Activated CD8-positive, alpha-beta T cell treated with anti-CD3 and anti-CD28 coated beads for 36 hours (primary cell): ENCODE measurements around the gene TMPO. TPM values are rescaled to one million over a fixed set of nuclear protein-coding genes. Genes with fewer than 3 reads are reported as not detected.
"Not testable (repeated sequence)": the region's sequence is repeated elsewhere in the genome, so short reads cannot be mapped to it uniquely, and the experiment has no call there.

Experiments
- ATAC-seq: fragments of 200-7000 bp; cut with Tn5 transposase; one replicate; pipeline ENCODE4 v1.10.0; 2021; ENCODE audit warnings: mild to moderate bottlenecking, moderate library complexity
- CTCF ChIA-PET: fragments of 350-600 bp; sonication (Branson Sonifier 250); formaldehyde crosslinking; loops from one replicate; lab custom pipeline; 2021; ENCODE audit warnings: antibody characterized with exemption; lab: Charles Lee
- POLR2A ChIA-PET: fragments of 350-600 bp; sonication (Branson Sonifier 250); formaldehyde crosslinking; loops from one replicate; lab custom pipeline; 2021; ENCODE audit warnings: antibody characterized with exemption; lab: Charles Lee
- DNase-seq: peaks from one replicate; pipeline ENCODE4 v3.0.0-alpha.2; 2020
- H3K27ac Mint-ChIP-seq: one replicate; pipeline ENCODE4 v1.8.0; 2021; ENCODE audit warnings: mild to moderate bottlenecking, mixed read lengths
- H3K27me3 Mint-ChIP-seq: one replicate; pipeline ENCODE4 v1.8.0; 2021; ENCODE audit warnings: mixed read lengths
- H3K36me3 Mint-ChIP-seq: one replicate; pipeline ENCODE4 v1.8.0; 2021; ENCODE audit warnings: low read depth, mixed read lengths
- H3K4me1 Mint-ChIP-seq: one replicate; pipeline ENCODE4 v1.8.0; 2021; ENCODE audit warnings: low read depth, mixed read lengths
- H3K4me3 Mint-ChIP-seq: one replicate; pipeline ENCODE4 v1.8.0; 2021; ENCODE audit warnings: mild to moderate bottlenecking, moderate library complexity, mixed read lengths
- H3K9me3 Mint-ChIP-seq: one replicate; pipeline ENCODE4 v1.8.0; 2021; ENCODE audit warnings: mixed read lengths
- CTCF ChIP-seq: fragments of 200-600 bp; IDR thresholded peaks from one replicate; pipeline ENCODE4 v1.8.0; 2022; ENCODE audit warnings: antibody characterized with exemption, mild to moderate bottlenecking
- intact Hi-C: fragments of 100-400 bp; cut with micrococcal nuclease; formaldehyde crosslinking; loops from one replicate; pipeline ENCODE4 v1.10.0; 2022
- total RNA-seq, 2 experiments: library from RNA; stranded (reverse); gene quantifications; one replicate each; pipeline ENCODE4 v1.2.3, GENCODE V29; 2021

Gene TMPO
- total RNA-seq, 2 experiments from 2014 or later: 324 to 328 TPM

DNA sequence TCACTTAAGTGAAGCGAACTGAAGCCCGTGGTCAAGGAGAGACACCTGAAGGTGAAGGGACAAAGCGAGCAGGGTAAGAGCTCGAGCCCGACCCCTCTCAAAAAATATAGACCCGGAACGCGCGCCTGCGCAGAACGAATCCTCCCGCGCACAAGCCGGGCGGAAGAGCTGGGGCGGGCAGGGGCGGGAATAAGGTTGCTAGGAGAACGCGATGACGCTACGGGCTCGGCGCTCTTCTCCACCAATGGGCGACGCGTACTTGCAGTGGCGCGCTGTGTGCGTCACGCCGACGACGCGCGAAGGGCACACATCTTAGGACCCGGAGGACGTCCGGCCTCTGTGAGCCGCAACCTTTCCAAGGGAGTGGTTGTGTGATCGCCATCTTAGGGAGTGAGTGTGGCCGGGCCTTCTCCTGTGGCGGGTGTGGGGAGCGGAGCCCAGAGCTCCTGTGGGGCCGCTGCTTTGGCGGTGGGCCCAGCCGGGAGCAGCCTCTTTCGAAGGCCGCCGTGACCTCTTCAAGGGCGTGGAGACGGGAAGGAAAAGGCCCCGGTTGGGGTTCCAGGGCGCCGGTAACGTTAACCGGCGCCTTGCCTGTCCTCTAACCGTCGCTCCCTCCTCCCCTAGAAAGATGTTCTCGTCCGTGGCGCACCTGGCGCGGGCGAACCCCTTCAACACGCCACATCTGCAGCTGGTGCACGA lies 78.1 kb downstream of the TMPO start, which contains the start of gene SLC25A3:
Gene SLC25A3, plus strand, starts transcription at position 336 of the 699 bp plus-strand sequence. Its CDS starts 293 bp downstream, at position 629.
- H3K4me3 Mint-ChIP-seq: peak within 1 kb of the TSS; percentile 98
- no peaks in the 10 kb centered on the region for H3K9me3 Mint-ChIP-seq
- intact Hi-C loops: loop anchor here (2.0 to 5.0 kb wide), 2 partner anchors 51 to 76 kb away; partner anchors contain the start of genes APAF1, IKBIP and TMPO
- peaks cover 44% of the 10 kb centered on the region for H3K36me3 Mint-ChIP-seq
- H3K27me3 Mint-ChIP-seq: no peaks in the 10 kb centered on the region
- peaks cover 28% of the 10 kb centered on the region for H3K4me1 Mint-ChIP-seq
- DNase-seq (peak; percentile 94), ATAC-seq (peak; percentile 97)
- ChIA-PET POLR2A (interaction anchor here (0.6 to 5.3 kb wide), 24 partner anchors 9 to 196 kb away, joined by 3 to 70 read pairs (median 4); partner anchors contain the start of genes APAF1, IKBIP and TMPO), CTCF (interaction anchor here (0.7 to 6.6 kb wide), 5 partner anchors 12 to 103 kb away, joined by 3 to 42 read pairs (median 5); no protein-coding TSS in a partner anchor)
- no peak for TF ChIP-seq CTCF
- H3K27ac Mint-ChIP-seq: peak within 1 kb of the TSS; percentile 97

DNA sequence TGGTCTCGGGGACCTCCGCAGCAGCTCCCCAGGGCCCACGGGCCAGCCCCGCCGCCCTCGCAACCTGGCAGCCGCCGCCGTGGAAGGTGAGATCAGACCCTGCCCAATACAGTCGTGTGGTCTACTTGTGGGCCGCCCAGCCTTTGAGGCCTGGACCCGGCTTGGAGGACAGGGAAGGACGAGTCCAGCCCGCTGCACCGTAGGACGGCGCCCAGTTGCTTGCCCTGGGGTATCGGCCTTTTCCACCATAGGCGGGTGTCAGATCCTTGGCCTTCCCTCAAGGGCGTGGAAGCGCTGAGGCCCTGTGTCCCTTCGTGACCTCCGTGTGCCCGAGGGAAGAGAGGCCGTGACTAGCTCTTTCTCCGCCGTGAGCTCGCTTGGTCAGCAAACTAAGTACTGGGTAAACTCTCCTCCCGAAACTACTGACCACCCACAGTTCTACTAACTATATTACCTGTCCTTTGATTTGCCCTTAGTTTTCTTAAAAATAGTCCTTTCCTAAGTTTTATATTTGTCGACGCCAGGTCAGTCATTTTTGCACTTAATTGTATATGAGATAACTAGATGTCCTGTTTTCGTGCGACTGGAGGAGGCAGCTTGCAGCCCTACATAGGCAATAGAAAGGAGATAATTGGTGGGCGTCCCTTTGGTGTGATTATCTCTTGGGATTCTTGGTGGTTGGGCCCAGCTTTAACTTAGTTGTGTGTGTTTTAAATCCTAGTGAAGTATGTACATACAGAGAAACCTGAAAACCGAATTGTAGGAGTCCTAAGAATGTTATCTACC lies 78.9 kb downstream of the TMPO start:
- ATAC-seq: peak; percentile 2
- Mint-ChIP-seq H3K27me3 (no peaks in the 10 kb centered on the region), H3K27ac (peak overlapping the region; percentile 97), H3K4me3 (peak overlapping the region; percentile 98), H3K4me1 (peaks cover 28% of the 10 kb centered on the region), H3K36me3 (peaks cover 47% of the 10 kb centered on the region), H3K9me3 (no peaks in the 10 kb centered on the region)
- intact Hi-C loops: loop anchor here (2.0 to 5.0 kb wide), 2 partner anchors 51 to 77 kb away; partner anchors contain the start of genes APAF1, IKBIP and TMPO
- ChIA-PET POLR2A (interaction anchor here (0.8 to 5.3 kb wide), 23 partner anchors 9 to 197 kb away, joined by 3 to 70 read pairs (median 4); partner anchors contain the start of genes APAF1, IKBIP and TMPO), CTCF (interaction anchor here (0.7 to 6.6 kb wide), 7 partner anchors 21 to 103 kb away, joined by 3 to 42 read pairs (median 4); no protein-coding TSS in a partner anchor)
- TF ChIP-seq CTCF: no peak
- DNase-seq: no peak

- ATAC-seq (no peak), DNase-seq (peak; percentile 62)
- POLR2A ChIA-PET: interaction anchor here (0.6 to 5.3 kb wide), 9 partner anchors 9 to 85 kb away, joined by 3 to 70 read pairs (median 5); partner anchors contain the start of genes APAF1, IKBIP and TMPO
- Mint-ChIP-seq H3K4me3 (peak overlapping the region; percentile 98), H3K27me3 (no peaks in the 10 kb centered on the region), H3K36me3 (peaks cover 54% of the 10 kb centered on the region), H3K27ac (peak overlapping the region; percentile 97), H3K9me3 (no peaks in the 10 kb centered on the region), H3K4me1 (peaks cover 28% of the 10 kb centered on the region)
- CTCF ChIA-PET: interaction anchor here (0.9 to 6.6 kb wide), 6 partner anchors 11 to 104 kb away, joined by 3 to 42 read pairs (median 4); no protein-coding TSS in a partner anchor
- intact Hi-C loops: loop anchor here (2.0 kb wide), 1 partner anchor 49 kb away; the partner anchor contains the start of genes APAF1 and IKBIP
- no peak for TF ChIP-seq CTCF
Measured at GRCh38 chr12:98595243-98595988, 80.0 kb downstream of the TMPO start.

DNA sequence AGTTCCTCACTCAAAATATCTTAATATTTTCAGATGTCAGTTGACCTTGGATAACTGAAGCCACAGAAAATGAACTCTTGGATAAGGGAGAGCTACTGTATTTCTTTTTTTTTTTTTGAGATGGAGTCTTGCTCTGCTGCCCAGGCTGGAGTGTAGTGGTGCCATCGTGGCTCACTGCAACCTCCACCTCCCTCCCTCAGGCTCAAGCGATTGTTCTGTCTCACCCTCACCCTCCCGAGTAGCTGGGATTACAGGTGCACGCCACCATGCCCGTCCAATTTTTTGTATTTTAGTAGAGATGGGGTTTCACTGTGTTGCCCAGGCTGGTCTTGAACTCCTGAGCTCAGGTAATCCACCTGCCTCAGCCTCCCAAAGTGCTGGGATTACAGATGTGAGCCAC lies 81.9 kb downstream of the TMPO start:
- H3K4me3 Mint-ChIP-seq, DNase-seq, H3K27me3 Mint-ChIP-seq, H3K9me3 Mint-ChIP-seq, ATAC-seq, intact Hi-C loops: not testable (repeated sequence)
- Mint-ChIP-seq H3K27ac (peak overlapping the region; percentile 26), H3K4me1 (peaks cover 28% of the 10 kb centered on the region), H3K36me3 (peaks cover 65% of the 10 kb centered on the region)
- ChIA-PET CTCF (interaction anchor here (1.3 to 6.6 kb wide), 6 partner anchors 9 to 106 kb away, joined by 3 to 42 read pairs (median 4); no protein-coding TSS in a partner anchor), POLR2A (interaction anchor here (0.9 to 5.3 kb wide), 4 partner anchors 13 to 96 kb away, joined by 3 to 70 read pairs (median 4); partner anchors contain the start of gene TMPO)

Other genes with a start within 250 kb of the TMPO start
- gene SLC25A3, start 78.1 kb downstream of the TMPO start, total RNA-seq: 100 to 1,000 TPM; 665 to 672 TPM
- gene IKBIP, start 129.2 kb downstream of the TMPO start, total RNA-seq: 10 to 100 TPM; 34.9 to 35.4 TPM
- 10 to 100 TPM; 14.3 to 17.9 TPM for gene APAF1, start 129.7 kb downstream of the TMPO start, total RNA-seq